Motor neuron (in vitro differentiated cells): ENCODE data around the gene CMTM3. TPM values are rescaled to one million over a fixed set of nuclear protein-coding genes. Genes with fewer than 3 reads are reported as not detected.

Experiments used
- ATAC-seq, 8 experiments: fragments of 200-7000 bp; cut with Tn5 transposase; replicated peaks in 6 of 8; 2 replicates each; pipeline ENCODE4 v1.8.0; 2021; ENCODE audit warnings: mild to moderate bottlenecking in 8 of 8, moderate library complexity in 8 of 8
- H3K27ac ChIP-seq, 2 donors: fragments of 250-450 bp; sonication (Bioruptor Pico); 2 replicates each; pipeline ENCODE4 v1.9.0; 2021; ENCODE audit warnings: antibody characterized with exemption in 2 of 2, mild to moderate bottlenecking in 2 of 2, moderate library complexity in 1 of 2
- H3K4me1 ChIP-seq, 2 donors: fragments of 250-450 bp; sonication (Bioruptor Pico); replicated peaks in 1 of 2; 2 replicates each; pipeline ENCODE4 v1.6.1; 2021; ENCODE audit warnings: antibody characterized with exemption in 2 of 2, mild to moderate bottlenecking in 2 of 2, moderate library complexity in 1 of 2
- H3K4me3 ChIP-seq, 5 donors: fragments of 250-450 bp; sonication (Bioruptor Pico); 2 replicates each; pipeline ENCODE4 v1.9.0; 2021; ENCODE audit warnings: antibody characterized with exemption in 5 of 5, mild to moderate bottlenecking in 5 of 5, moderate library complexity in 4 of 5
- WGBS, 10 experiments: fragments of 450-650 bp; shearing (Covaris generic); methylation state at CpG; one replicate each; pipeline ENCODE4 v1.0.0; 2022; 5-methylcytosine and 5-hydroxymethylcytosine counted together
- in situ Hi-C, 9 experiments: fragments of 400-800 bp; cut with MboI; loops; one replicate each; pipeline ENCODE4 v1.15.0; 2021; ENCODE audit warnings: low sequenced_read_pairs in 9 of 9, low pct_unique_long_range_greater_than_20kb in 2 of 9; ENCODE audit not compliant: unreplicated experiment in 9 of 9
- total RNA-seq, 8 experiments: library from RNA; unstranded; fragments of 300-600 nt; gene quantifications; 2 replicates each; pipeline versions ENCODE4 v1.2.3 to v1.2.4, GENCODE V29; 2022

Gene CMTM3
- total RNA-seq, 8 experiments from 2014 or later: 5.7 to 42.6 (median 13.7) TPM

- Histone ChIP-seq H3K4me1 (peaks cover 5 to 6% of the 10 kb centered on the region in 2 donors), H3K4me3 (no peak overlapping the region), H3K27ac (no peak overlapping the region)
- 0 to 80% (median 45%) methylated on average over 1 to 7 of the region's 7 CpGs for WGBS, 10 experiments
- in situ Hi-C loops: no loop called here
- peak in 4 of 8 experiments; percentile 17 to 81 (median 52) for ATAC-seq
Measured at GRCh38 chr16:66662445-66663194, 58.1 kb downstream of the CMTM3 start.

Other genes with a start within 250 kb of the CMTM3 start
- gene CDH5, start 238.0 kb upstream of the CMTM3 start, total RNA-seq: 1 to 10 TPM in 3 of 8 experiments, under 1 TPM in 4, not detected in 1; 0.05 to 5.3 (median 0.84) TPM
- 10 to 100 TPM in 2 of 8 experiments, 1 to 10 TPM in 6; 1.5 to 11.5 (median 3.3) TPM for gene BEAN1, start 177.4 kb upstream of the CMTM3 start, total RNA-seq
- 10 to 100 TPM in 5 of 8 experiments, 1 to 10 TPM in 3; 7.1 to 38.4 (median 18.8) TPM for gene TK2, start 54.6 kb upstream of the CMTM3 start, total RNA-seq
- 10 to 100 TPM; 33.8 to 69.7 (median 54.0) TPM for gene CKLF, start 52.1 kb upstream of the CMTM3 start, total RNA-seq
- gene CMTM1, start 38.3 kb upstream of the CMTM3 start, total RNA-seq: 1 to 10 TPM; 1.1 to 4.8 (median 3.5) TPM
- 1 to 10 TPM in 1 of 8 experiments, under 1 TPM in 2, not detected in 5; 0.63 to 1.1 (median 0.90) TPM for gene CMTM2, start 25.2 kb upstream of the CMTM3 start, total RNA-seq
- gene CMTM4, start 92.0 kb downstream of the CMTM3 start, total RNA-seq: 10 to 100 TPM in 6 of 8 experiments, 1 to 10 TPM in 2; 8.3 to 45.3 (median 12.3) TPM
- gene DYNC1LI2, start 146.9 kb downstream of the CMTM3 start, total RNA-seq: 100 to 1,000 TPM in 5 of 8 experiments, 10 to 100 TPM in 3; 71.9 to 174 (median 114) TPM
- gene TERB1, start 196.9 kb downstream of the CMTM3 start, total RNA-seq: under 1 TPM in 2 of 8 experiments, not detected in 6; 0.05 to 0.09 TPM
- gene NAE1, start 226.3 kb downstream of the CMTM3 start, total RNA-seq: 10 to 100 TPM; 46.1 to 82.6 (median 51.5) TPM
- gene CA7, start 239.7 kb downstream of the CMTM3 start, total RNA-seq: 1 to 10 TPM in 1 of 8 experiments, under 1 TPM in 3, not detected in 4; 0.20 to 2.6 (median 0.42) TPM